GM23338 (cell line): ENCODE data around the gene CTAG2. TPM values are rescaled to one million over a fixed set of nuclear protein-coding genes. Genes with fewer than 3 reads are reported as not detected.

Experiments
- ATAC-seq: fragments of 200-7000 bp; cut with Tn5 transposase; 3 replicates; pipeline ENCODE4 v1.9.1; 2020
- DNase-seq: peaks from one replicate; pipeline ENCODE4 v3.0.0-alpha.2; 2015; ENCODE audit warnings: low spot score
- H2AFZ ChIP-seq: fragments of 200-600 bp; sonication (generic); 2 replicates; pipeline ENCODE4 v1.8.0; 2016; ENCODE audit warnings: antibody characterized with exemption, mild to moderate bottlenecking, moderate library complexity
- H3F3A ChIP-seq: fragments of 200-600 bp; sonication (generic); replicated peaks from 2 replicates; pipeline ENCODE4 v1.8.0; 2017; ENCODE audit warnings: antibody characterized with exemption, mixed run types, low read depth
- H3K27ac ChIP-seq: fragments of 200-600 bp; sonication (generic); 2 replicates; pipeline ENCODE4 v1.6.1; 2016; ENCODE audit warnings: low read depth
- H3K27me3 ChIP-seq: fragments of 200-600 bp; sonication (generic); 2 replicates; pipeline ENCODE4 v1.8.0; 2016; ENCODE audit warnings: mild to moderate bottlenecking, mixed run types, moderate library complexity; ENCODE audit not compliant: insufficient read depth
- H3K36me3 ChIP-seq: fragments of 200-600 bp; sonication (generic); 2 replicates; pipeline ENCODE4 v1.8.0; 2016; ENCODE audit warnings: mild to moderate bottlenecking; ENCODE audit not compliant: insufficient read depth
- H3K4me1 ChIP-seq: fragments of 200-600 bp; sonication (generic); 2 replicates; pipeline ENCODE4 v1.8.0; 2016; ENCODE audit warnings: mild to moderate bottlenecking, moderate library complexity; ENCODE audit not compliant: insufficient read depth
- H3K4me2 ChIP-seq: fragments of 200-600 bp; sonication (generic); 2 replicates; pipeline ENCODE4 v1.7.1; 2017; ENCODE audit warnings: mixed run types
- H3K4me3 ChIP-seq: fragments of 200-600 bp; sonication (generic); 2 replicates; pipeline ENCODE4 v1.6.1; 2016; ENCODE audit warnings: mixed run types
- H3K79me2 ChIP-seq: fragments of 200-600 bp; sonication (generic); replicated peaks from 2 replicates; pipeline ENCODE4 v1.8.0; 2017; ENCODE audit warnings: mild to moderate bottlenecking; ENCODE audit not compliant: insufficient read depth
- H3K9me2 ChIP-seq: fragments of 200-600 bp; sonication (generic); 2 replicates; pipeline ENCODE4 v1.8.0; 2017; ENCODE audit not compliant: insufficient read depth
- H4K20me1 ChIP-seq: fragments of 200-600 bp; sonication (generic); replicated peaks from 2 replicates; pipeline ENCODE4 v1.8.0; 2017; ENCODE audit warnings: mild to moderate bottlenecking; ENCODE audit not compliant: insufficient read depth
- H3K27ac Mint-ChIP-seq: 2 replicates; pipeline ENCODE4 v1.8.0; 2020; ENCODE audit warnings: inconsistent platforms, mild to moderate bottlenecking, moderate library complexity, mixed read lengths
- H3K27me3 Mint-ChIP-seq: 3 replicates; pipeline ENCODE4 v1.8.0; 2022; ENCODE audit warnings: low read depth, mild to moderate bottlenecking, moderate library complexity, mixed read lengths, inconsistent platforms; ENCODE audit not compliant: insufficient read depth, poor library complexity
- H3K36me3 Mint-ChIP-seq: 3 replicates; pipeline ENCODE4 v1.8.0; 2021; ENCODE audit warnings: low read depth, mild to moderate bottlenecking, inconsistent platforms, moderate library complexity, mixed read lengths
- H3K4me1 Mint-ChIP-seq: 3 replicates; pipeline ENCODE4 v1.8.0; 2020; ENCODE audit warnings: mild to moderate bottlenecking, inconsistent platforms, mixed read lengths
- H3K4me3 Mint-ChIP-seq: 3 replicates; pipeline ENCODE4 v1.8.0; 2021; ENCODE audit warnings: moderate library complexity, mild to moderate bottlenecking, inconsistent platforms, mixed read lengths
- H3K9me3 Mint-ChIP-seq: 3 replicates; pipeline ENCODE4 v1.8.0; 2020; ENCODE audit warnings: moderate library complexity, mild to moderate bottlenecking, inconsistent platforms, mixed read lengths
- NANOG ChIP-seq: IDR thresholded peaks from 2 replicates; pipeline ENCODE4 v1.6.1; 2016; ENCODE audit warnings: antibody characterized with exemption, borderline replicate concordance
- POLR2AphosphoS5 ChIP-seq: IDR thresholded peaks from 2 replicates; pipeline ENCODE4 v1.6.1; 2016; ENCODE audit warnings: antibody characterized with exemption, low read depth
- ZNF114 ChIP-seq: fragments of 250-450 bp; sonication (Bioruptor Pico); IDR thresholded peaks from 2 replicates; pipeline ENCODE4 v1.5.0; 2020; ENCODE audit warnings: mild to moderate bottlenecking, moderate library complexity
- ZNF331 ChIP-seq: fragments of 250-450 bp; sonication (Bioruptor Pico); IDR thresholded peaks from 2 replicates; pipeline ENCODE4 v1.5.0; 2020; ENCODE audit warnings: low read depth, mild to moderate bottlenecking, moderate library complexity
- polyA plus RNA-seq: library from polyadenylated mRNA; unstranded; fragments of >200 nt; fragmentation: Nextera tagmentation; extraction: Ambion mirVana; gene quantifications from 2 replicates; pipeline ENCODE4 v1.2.1, GENCODE V29; 2016
- total RNA-seq: library from RNA; depleted of rRNA; stranded (reverse); fragments of >200 nt; shearing (Covaris generic); gene quantifications from 2 replicates; pipeline ENCODE4 v1.2.3, GENCODE V29; 2014
- TF ChIP-seq, protein P1 (sequence below): fragments of 250-450 bp; sonication (Bioruptor Pico); IDR thresholded peaks from 2 replicates; pipeline ENCODE4 v1.5.0; 2020; ENCODE audit warnings: mild to moderate bottlenecking, moderate library complexity
- TF ChIP-seq, protein P2 (sequence below): IDR thresholded peaks from 2 replicates; pipeline ENCODE4 v1.6.1; 2016; ENCODE audit warnings: antibody characterized with exemption
- TF ChIP-seq, protein P3 (sequence below), 2 experiments: fragments of 200-600 bp in 1 of 2; sonication (generic) in 1 of 2; conservative IDR thresholded peaks; 2 replicates each; pipeline versions ENCODE4 v1.5.1 to v1.6.1; 2016 to 2017; ENCODE audit warnings: antibody characterized with exemption in 2 of 2, low read depth in 2 of 2, mild to moderate bottlenecking in 2 of 2, moderate library complexity in 1 of 2

Gene CTAG2
- total and polyA plus RNA-seq, 2 experiments from 2014 or later = 0.87 TPM; not detected in 1

DNA sequence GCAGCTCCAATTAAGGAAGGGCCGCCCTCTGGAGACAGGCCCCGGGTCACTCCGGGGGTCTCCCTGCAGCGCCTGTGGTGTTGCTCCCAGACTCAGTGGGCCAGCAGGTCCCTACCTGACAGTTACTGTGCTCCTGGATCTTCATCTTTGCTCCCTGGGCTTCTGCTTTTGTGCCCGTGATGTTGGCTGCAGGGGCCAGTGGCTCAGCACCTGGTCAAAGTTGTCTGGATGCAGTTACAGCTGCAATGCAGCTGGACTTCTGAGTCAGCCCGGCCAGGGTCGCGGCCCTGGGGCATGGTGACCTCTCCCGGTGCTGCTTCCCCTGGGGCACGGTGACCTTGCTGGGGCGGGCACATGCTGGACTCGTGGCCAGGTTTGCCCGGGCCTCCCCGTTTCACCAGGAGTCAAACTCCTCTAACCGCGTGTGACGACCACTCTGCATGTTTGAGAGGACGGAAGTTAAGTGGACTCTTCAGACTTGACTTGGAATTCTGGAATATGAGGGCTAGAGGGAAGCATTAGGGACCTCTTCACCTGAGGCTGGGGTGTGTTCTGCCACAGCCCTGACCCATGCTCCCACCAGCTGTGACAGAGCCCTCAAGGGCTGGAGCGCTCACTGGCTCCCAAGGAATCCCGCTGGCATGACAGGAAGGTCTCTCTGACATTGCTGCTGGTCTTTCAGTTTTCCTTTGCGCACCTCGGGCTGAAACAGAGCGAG is 3.7 kb downstream of the CTAG2 start (continued):
- TF ChIP-seq, protein P1, sequence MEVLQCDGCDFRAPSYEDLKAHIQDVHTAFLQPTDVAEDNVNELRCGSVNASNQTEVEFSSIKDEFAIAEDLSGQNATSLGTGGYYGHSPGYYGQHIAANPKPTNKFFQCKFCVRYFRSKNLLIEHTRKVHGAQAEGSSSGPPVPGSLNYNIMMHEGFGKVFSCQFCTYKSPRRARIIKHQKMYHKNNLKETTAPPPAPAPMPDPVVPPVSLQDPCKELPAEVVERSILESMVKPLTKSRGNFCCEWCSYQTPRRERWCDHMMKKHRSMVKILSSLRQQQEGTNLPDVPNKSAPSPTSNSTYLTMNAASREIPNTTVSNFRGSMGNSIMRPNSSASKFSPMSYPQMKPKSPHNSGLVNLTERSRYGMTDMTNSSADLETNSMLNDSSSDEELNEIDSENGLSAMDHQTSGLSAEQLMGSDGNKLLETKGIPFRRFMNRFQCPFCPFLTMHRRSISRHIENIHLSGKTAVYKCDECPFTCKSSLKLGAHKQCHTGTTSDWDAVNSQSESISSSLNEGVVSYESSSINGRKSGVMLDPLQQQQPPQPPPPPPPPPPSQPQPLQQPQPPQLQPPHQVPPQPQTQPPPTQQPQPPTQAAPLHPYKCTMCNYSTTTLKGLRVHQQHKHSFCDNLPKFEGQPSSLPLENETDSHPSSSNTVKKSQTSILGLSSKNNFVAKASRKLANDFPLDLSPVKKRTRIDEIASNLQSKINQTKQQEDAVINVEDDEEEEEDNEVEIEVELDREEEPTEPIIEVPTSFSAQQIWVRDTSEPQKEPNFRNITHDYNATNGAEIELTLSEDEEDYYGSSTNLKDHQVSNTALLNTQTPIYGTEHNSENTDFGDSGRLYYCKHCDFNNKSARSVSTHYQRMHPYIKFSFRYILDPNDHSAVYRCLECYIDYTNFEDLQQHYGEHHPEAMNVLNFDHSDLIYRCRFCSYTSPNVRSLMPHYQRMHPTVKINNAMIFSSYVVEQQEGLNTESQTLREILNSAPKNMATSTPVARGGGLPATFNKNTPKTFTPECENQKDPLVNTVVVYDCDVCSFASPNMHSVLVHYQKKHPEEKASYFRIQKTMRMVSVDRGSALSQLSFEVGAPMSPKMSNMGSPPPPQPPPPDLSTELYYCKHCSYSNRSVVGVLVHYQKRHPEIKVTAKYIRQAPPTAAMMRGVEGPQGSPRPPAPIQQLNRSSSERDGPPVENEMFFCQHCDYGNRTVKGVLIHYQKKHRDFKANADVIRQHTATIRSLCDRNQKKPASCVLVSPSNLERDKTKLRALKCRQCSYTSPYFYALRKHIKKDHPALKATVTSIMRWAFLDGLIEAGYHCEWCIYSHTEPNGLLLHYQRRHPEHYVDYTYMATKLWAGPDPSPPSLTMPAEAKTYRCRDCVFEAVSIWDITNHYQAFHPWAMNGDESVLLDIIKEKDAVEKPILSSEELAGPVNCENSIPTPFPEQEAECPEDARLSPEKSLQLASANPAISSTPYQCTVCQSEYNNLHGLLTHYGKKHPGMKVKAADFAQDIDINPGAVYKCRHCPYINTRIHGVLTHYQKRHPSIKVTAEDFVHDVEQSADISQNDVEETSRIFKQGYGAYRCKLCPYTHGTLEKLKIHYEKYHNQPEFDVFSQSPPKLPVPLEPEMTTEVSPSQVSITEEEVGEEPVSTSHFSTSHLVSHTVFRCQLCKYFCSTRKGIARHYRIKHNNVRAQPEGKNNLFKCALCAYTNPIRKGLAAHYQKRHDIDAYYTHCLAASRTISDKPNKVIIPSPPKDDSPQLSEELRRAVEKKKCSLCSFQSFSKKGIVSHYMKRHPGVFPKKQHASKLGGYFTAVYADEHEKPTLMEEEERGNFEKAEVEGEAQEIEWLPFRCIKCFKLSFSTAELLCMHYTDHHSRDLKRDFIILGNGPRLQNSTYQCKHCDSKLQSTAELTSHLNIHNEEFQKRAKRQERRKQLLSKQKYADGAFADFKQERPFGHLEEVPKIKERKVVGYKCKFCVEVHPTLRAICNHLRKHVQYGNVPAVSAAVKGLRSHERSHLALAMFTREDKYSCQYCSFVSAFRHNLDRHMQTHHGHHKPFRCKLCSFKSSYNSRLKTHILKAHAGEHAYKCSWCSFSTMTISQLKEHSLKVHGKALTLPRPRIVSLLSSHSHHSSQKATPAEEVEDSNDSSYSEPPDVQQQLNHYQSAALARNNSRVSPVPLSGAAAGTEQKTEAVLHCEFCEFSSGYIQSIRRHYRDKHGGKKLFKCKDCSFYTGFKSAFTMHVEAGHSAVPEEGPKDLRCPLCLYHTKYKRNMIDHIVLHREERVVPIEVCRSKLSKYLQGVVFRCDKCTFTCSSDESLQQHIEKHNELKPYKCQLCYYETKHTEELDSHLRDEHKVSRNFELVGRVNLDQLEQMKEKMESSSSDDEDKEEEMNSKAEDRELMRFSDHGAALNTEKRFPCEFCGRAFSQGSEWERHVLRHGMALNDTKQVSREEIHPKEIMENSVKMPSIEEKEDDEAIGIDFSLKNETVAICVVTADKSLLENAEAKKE (CRISPR knock-in tag) = no peak
- TF ChIP-seq NANOG (no peak), ZNF114 (no peak)
- TF ChIP-seq, protein P2, sequence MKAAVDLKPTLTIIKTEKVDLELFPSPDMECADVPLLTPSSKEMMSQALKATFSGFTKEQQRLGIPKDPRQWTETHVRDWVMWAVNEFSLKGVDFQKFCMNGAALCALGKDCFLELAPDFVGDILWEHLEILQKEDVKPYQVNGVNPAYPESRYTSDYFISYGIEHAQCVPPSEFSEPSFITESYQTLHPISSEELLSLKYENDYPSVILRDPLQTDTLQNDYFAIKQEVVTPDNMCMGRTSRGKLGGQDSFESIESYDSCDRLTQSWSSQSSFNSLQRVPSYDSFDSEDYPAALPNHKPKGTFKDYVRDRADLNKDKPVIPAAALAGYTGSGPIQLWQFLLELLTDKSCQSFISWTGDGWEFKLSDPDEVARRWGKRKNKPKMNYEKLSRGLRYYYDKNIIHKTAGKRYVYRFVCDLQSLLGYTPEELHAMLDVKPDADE = no peak
- TF ChIP-seq, protein P3, sequence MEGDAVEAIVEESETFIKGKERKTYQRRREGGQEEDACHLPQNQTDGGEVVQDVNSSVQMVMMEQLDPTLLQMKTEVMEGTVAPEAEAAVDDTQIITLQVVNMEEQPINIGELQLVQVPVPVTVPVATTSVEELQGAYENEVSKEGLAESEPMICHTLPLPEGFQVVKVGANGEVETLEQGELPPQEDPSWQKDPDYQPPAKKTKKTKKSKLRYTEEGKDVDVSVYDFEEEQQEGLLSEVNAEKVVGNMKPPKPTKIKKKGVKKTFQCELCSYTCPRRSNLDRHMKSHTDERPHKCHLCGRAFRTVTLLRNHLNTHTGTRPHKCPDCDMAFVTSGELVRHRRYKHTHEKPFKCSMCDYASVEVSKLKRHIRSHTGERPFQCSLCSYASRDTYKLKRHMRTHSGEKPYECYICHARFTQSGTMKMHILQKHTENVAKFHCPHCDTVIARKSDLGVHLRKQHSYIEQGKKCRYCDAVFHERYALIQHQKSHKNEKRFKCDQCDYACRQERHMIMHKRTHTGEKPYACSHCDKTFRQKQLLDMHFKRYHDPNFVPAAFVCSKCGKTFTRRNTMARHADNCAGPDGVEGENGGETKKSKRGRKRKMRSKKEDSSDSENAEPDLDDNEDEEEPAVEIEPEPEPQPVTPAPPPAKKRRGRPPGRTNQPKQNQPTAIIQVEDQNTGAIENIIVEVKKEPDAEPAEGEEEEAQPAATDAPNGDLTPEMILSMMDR (conservative IDR thresholded peaks at IDR 0.05; ENCODE audit: low read depth in 2 of 2) = no peak

DNA sequence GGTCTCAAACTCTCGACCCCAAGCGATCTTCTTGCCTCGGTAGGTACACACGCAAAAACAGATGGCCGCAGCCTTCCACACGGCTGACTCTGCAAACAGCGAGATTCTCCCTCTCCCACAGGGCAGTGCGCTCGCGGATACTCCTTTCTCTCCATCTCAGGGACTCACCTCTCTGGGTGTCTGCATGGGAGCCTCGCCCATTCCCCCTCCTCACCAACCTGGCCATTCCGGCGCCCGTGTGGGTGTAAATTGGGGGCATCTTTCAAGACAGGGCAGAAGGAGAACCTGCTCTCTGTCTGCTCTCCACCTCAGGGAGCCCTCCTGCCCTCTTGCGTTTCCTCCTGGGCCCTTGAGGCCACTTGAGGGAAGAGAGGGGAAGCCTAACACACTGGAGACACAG is 4.4 kb downstream of the CTAG2 start:
- Histone ChIP-seq H3K79me2 (no peaks in the 10 kb centered on the region), H3K27ac (no peak overlapping the region), H3K36me3 (no peaks in the 10 kb centered on the region), H3K4me3 (no peak overlapping the region), H4K20me1 (no peaks in the 10 kb centered on the region), H3K27me3 (no peaks in the 10 kb centered on the region), H3F3A (no peaks in the 10 kb centered on the region), H3K4me2 (no peak overlapping the region), H2AFZ (no peak overlapping the region), H3K4me1 (no peaks in the 10 kb centered on the region), H3K9me2 (no peaks in the 10 kb centered on the region)
- no peak overlapping the region for H3K27ac Mint-ChIP-seq
- ATAC-seq (no peak), DNase-seq (no peak)
- no peaks in the 10 kb centered on the region for H3K36me3 Mint-ChIP-seq
- H3K27me3 Mint-ChIP-seq = peaks cover 6% of the 10 kb centered on the region
- no peak overlapping the region for H3K4me3 Mint-ChIP-seq
- no peaks in the 10 kb centered on the region for H3K9me3 Mint-ChIP-seq
- H3K4me1 Mint-ChIP-seq = no peaks in the 10 kb centered on the region
- TF ChIP-seq ZNF331 (no peak), POLR2AphosphoS5 (no peak)
